HepG2 (cell line): ENCODE data around the gene NPPC. TPM values are rescaled to one million over a fixed set of nuclear protein-coding genes. Genes with fewer than 3 reads are reported as not detected.

Experiments
- ARID5B ChIP-seq: IDR thresholded peaks from 2 replicates; pipeline ENCODE4 v1.4.0; 2020; ENCODE audit warnings: mild to moderate bottlenecking, missing genetic modification reagents
- CCDC6 ChIP-seq: sonication (generic); formaldehyde crosslinking; IDR thresholded peaks from 2 replicates; pipeline ENCODE4 v1.8.1; 2022; ENCODE audit warnings: mild to moderate bottlenecking, missing genetic modification reagents, moderate library complexity
- CENPBD1 ChIP-seq: sonication (generic); formaldehyde crosslinking; IDR thresholded peaks from 2 replicates; pipeline ENCODE4 v1.8.0; 2022; ENCODE audit warnings: missing genetic modification reagents, low read depth, mild to moderate bottlenecking, borderline replicate concordance
- CREB3 ChIP-seq: sonication (generic); formaldehyde crosslinking; IDR thresholded peaks from 2 replicates; pipeline ENCODE4 v1.5.0; 2020; ENCODE audit warnings: missing genetic modification reagents
- KDM6A ChIP-seq: IDR thresholded peaks from 2 replicates; pipeline ENCODE4 v1.6.1; 2016; ENCODE audit warnings: low read depth
- MLX ChIP-seq: IDR thresholded peaks from 2 replicates; pipeline ENCODE4 v1.6.1; 2016
- PHF20 ChIP-seq: sonication (generic); formaldehyde crosslinking; IDR thresholded peaks from 2 replicates; pipeline ENCODE4 v1.5.0; 2020; ENCODE audit warnings: mild to moderate bottlenecking, missing genetic modification reagents
- RFXAP ChIP-seq: sonication (generic); formaldehyde crosslinking; IDR thresholded peaks from 2 replicates; pipeline ENCODE4 v1.4.0; 2020; ENCODE audit warnings: missing genetic modification reagents, borderline replicate concordance
- SIN3B ChIP-seq: fragments of 150-350 bp; IDR thresholded peaks from 2 replicates; pipeline ENCODE4 v1.6.1; 2014; ENCODE audit warnings: low read length
- TRIM22 ChIP-seq: fragments of 450-650 bp; IDR thresholded peaks from 2 replicates; pipeline ENCODE4 v1.6.1; 2017
- ZNF382 ChIP-seq: sonication (generic); formaldehyde crosslinking; IDR thresholded peaks from 2 replicates; pipeline ENCODE4 v1.5.0; 2020; ENCODE audit warnings: missing genetic modification reagents, mild to moderate bottlenecking, borderline replicate concordance
- polyA plus RNA-seq, 8 experiments: library from polyadenylated mRNA; depleted of rRNA in 3 of 8; stranded (reverse) in 7 of 8; unstranded in 1 of 8; fragments of >200 nt; fragmentation: Illumina TruSeq in 4 of 8; extraction: Trizol in 4 of 8; gene quantifications; 2 replicates each; pipeline versions ENCODE4 v1.2.1 to v1.2.3, GENCODE V29; 2011 to 2016; ENCODE audit warnings: low read depth in 4 of 8, missing spikeins in 1 of 8, mixed read lengths in 1 of 8; ENCODE audit not compliant: insufficient read depth in 1 of 8
- total RNA-seq, 5 experiments: library from RNA; depleted of rRNA; stranded (reverse); fragments of >200 nt; fragmentation: Illumina TruSeq; extraction: Trizol; gene quantifications; 2 replicates each; pipeline ENCODE4 v1.2.3, GENCODE V29; 2016; ENCODE audit warnings: low read depth in 1 of 5
- TF ChIP-seq, protein P1 (sequence below): sonication (generic); formaldehyde crosslinking; IDR thresholded peaks from 2 replicates; pipeline ENCODE4 v1.4.0; 2020; ENCODE audit warnings: mild to moderate bottlenecking, missing genetic modification reagents
- TF ChIP-seq, protein P2 (sequence below): IDR thresholded peaks from 2 replicates; pipeline ENCODE4 v1.6.1; 2012; ENCODE audit warnings: inconsistent platforms

Gene NPPC
- total and polyA plus RNA-seq, 2 of the 13 experiments (the other 11 are each of a cell fraction or from before 2014, with no cell fraction given), result 0.11 TPM; not detected in 1

- TF ChIP-seq ARID5B (CRISPR knock-in tag), result peak; percentile 90
- TF ChIP-seq SIN3B, result no peak
- no peak for TF ChIP-seq CENPBD1 (CRISPR knock-in tag)
- TF ChIP-seq, protein P1, sequence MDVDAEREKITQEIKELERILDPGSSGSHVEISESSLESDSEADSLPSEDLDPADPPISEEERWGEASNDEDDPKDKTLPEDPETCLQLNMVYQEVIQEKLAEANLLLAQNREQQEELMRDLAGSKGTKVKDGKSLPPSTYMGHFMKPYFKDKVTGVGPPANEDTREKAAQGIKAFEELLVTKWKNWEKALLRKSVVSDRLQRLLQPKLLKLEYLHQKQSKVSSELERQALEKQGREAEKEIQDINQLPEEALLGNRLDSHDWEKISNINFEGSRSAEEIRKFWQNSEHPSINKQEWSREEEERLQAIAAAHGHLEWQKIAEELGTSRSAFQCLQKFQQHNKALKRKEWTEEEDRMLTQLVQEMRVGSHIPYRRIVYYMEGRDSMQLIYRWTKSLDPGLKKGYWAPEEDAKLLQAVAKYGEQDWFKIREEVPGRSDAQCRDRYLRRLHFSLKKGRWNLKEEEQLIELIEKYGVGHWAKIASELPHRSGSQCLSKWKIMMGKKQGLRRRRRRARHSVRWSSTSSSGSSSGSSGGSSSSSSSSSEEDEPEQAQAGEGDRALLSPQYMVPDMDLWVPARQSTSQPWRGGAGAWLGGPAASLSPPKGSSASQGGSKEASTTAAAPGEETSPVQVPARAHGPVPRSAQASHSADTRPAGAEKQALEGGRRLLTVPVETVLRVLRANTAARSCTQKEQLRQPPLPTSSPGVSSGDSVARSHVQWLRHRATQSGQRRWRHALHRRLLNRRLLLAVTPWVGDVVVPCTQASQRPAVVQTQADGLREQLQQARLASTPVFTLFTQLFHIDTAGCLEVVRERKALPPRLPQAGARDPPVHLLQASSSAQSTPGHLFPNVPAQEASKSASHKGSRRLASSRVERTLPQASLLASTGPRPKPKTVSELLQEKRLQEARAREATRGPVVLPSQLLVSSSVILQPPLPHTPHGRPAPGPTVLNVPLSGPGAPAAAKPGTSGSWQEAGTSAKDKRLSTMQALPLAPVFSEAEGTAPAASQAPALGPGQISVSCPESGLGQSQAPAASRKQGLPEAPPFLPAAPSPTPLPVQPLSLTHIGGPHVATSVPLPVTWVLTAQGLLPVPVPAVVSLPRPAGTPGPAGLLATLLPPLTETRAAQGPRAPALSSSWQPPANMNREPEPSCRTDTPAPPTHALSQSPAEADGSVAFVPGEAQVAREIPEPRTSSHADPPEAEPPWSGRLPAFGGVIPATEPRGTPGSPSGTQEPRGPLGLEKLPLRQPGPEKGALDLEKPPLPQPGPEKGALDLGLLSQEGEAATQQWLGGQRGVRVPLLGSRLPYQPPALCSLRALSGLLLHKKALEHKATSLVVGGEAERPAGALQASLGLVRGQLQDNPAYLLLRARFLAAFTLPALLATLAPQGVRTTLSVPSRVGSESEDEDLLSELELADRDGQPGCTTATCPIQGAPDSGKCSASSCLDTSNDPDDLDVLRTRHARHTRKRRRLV (CRISPR knock-in tag), result no peak
- no peak for TF ChIP-seq MLX (CRISPR knock-in tag)
- TF ChIP-seq ZNF382 (CRISPR knock-in tag), result no peak
- no peak; the same call in 1 of the 2 replicates for TF ChIP-seq CCDC6 (CRISPR knock-in tag)
- TF ChIP-seq, protein P2, sequence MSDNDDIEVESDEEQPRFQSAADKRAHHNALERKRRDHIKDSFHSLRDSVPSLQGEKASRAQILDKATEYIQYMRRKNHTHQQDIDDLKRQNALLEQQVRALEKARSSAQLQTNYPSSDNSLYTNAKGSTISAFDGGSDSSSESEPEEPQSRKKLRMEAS, result 0 out of 2 replicates have a peak, but pooled peaks have one; percentile 28
- TF ChIP-seq PHF20 (CRISPR knock-in tag), result no peak
- 0 out of 2 replicates have a peak, but pooled peaks have one; percentile 23 for TF ChIP-seq KDM6A (CRISPR knock-in tag)
- TF ChIP-seq TRIM22, result no peak
- TF ChIP-seq RFXAP, result no peak
- no peak for TF ChIP-seq CREB3 (CRISPR knock-in tag)
Observed at GRCh38 chr2:231957913-231958763, 31.9 kb upstream of the NPPC start (continued).
